WTC11 (cell line): ENCODE data around the gene CENPM. TPM values are rescaled to one million over a fixed set of nuclear protein-coding genes. Genes with fewer than 3 reads are reported as not detected.

ENCODE experiments used
- ATAC-seq: fragments of 200-7000 bp; cut with Tn5 transposase; 2 replicates; pipeline ENCODE4 v1.10.0; 2021; ENCODE audit warnings: mild to moderate bottlenecking, moderate library complexity
- CTCF ChIA-PET: fragments of 300-600 bp; sonication (Branson Sonifier 250); formaldehyde crosslinking; loops from one replicate; lab custom pipeline; 2021; ENCODE audit warnings: antibody characterized with exemption; lab: Charles Lee
- POLR2A ChIA-PET: fragments of 350-600 bp; sonication (Branson Sonifier 250); formaldehyde crosslinking; loops from one replicate; lab custom pipeline; 2021; ENCODE audit warnings: antibody characterized with exemption; lab: Charles Lee
- DNase-seq: peaks from one replicate; pipeline ENCODE4 v3.0.0; 2021; ENCODE audit warnings: low spot score
- H3K27ac Mint-ChIP-seq: 2 replicates; pipeline ENCODE4 v1.8.0; 2021; ENCODE audit warnings: mixed read lengths
- H3K27me3 Mint-ChIP-seq: 2 replicates; pipeline ENCODE4 v1.8.0; 2021; ENCODE audit warnings: low read depth, mild to moderate bottlenecking, moderate library complexity, mixed read lengths
- H3K36me3 Mint-ChIP-seq: 2 replicates; pipeline ENCODE4 v1.8.0; 2021; ENCODE audit warnings: mixed read lengths
- H3K4me1 Mint-ChIP-seq: 2 replicates; pipeline ENCODE4 v1.8.0; 2022; ENCODE audit warnings: mixed read lengths
- H3K4me3 Mint-ChIP-seq: 2 replicates; pipeline ENCODE4 v1.8.0; 2021; ENCODE audit warnings: mild to moderate bottlenecking, moderate library complexity, mixed read lengths
- H3K9me3 Mint-ChIP-seq: 2 replicates; pipeline ENCODE4 v1.8.0; 2021; ENCODE audit warnings: mixed read lengths
- AR ChIP-seq: fragments of 250-450 bp; sonication (Bioruptor Pico); IDR thresholded peaks from 2 replicates; pipeline ENCODE4 v1.9.0; 2021; ENCODE audit warnings: mild to moderate bottlenecking
- CBFB ChIP-seq: sonication (generic); formaldehyde crosslinking; IDR thresholded peaks from 2 replicates; pipeline ENCODE4 v1.8.1; 2022; ENCODE audit warnings: mild to moderate bottlenecking, low read depth, missing genetic modification reagents
- CREB1 ChIP-seq: sonication (generic); formaldehyde crosslinking; IDR thresholded peaks from 2 replicates; pipeline ENCODE4 v1.8.0; 2023; ENCODE audit warnings: mild to moderate bottlenecking, missing genetic modification reagents
- CTCF ChIP-seq: fragments of 200-600 bp; IDR thresholded peaks from 2 replicates; pipeline ENCODE4 v1.8.0; 2022; ENCODE audit warnings: antibody characterized with exemption
- E2F4 ChIP-seq: sonication (generic); formaldehyde crosslinking; IDR thresholded peaks from 2 replicates; pipeline ENCODE4 v1.8.1; 2022; ENCODE audit warnings: low read depth, mild to moderate bottlenecking, moderate library complexity, missing genetic modification reagents, borderline replicate concordance
- ELF4 ChIP-seq: sonication (generic); formaldehyde crosslinking; IDR thresholded peaks from 2 replicates; pipeline ENCODE4 v1.8.1; 2022; ENCODE audit warnings: low read depth, mild to moderate bottlenecking, moderate library complexity, missing genetic modification reagents
- MLX ChIP-seq: sonication (generic); formaldehyde crosslinking; IDR thresholded peaks from 2 replicates; pipeline ENCODE4 v1.8.1; 2023; ENCODE audit warnings: mild to moderate bottlenecking, missing genetic modification reagents, moderate library complexity
- MYBL2 ChIP-seq: sonication (generic); formaldehyde crosslinking; IDR thresholded peaks from 2 replicates; pipeline ENCODE4 v1.8.1; 2023; ENCODE audit warnings: mild to moderate bottlenecking, moderate library complexity, missing genetic modification reagents
- NFYB ChIP-seq: sonication (generic); formaldehyde crosslinking; conservative IDR thresholded peaks from 2 replicates; pipeline ENCODE4 v1.8.0; 2022; ENCODE audit warnings: low read depth, missing genetic modification reagents
- ZBTB21 ChIP-seq: sonication (generic); formaldehyde crosslinking; IDR thresholded peaks from 2 replicates; pipeline ENCODE4 v1.8.1; 2023; ENCODE audit warnings: mild to moderate bottlenecking, missing genetic modification reagents, borderline replicate concordance
- ZMAT4 ChIP-seq: fragments of 250-450 bp; sonication (Bioruptor Pico); IDR thresholded peaks from 2 replicates; pipeline ENCODE4 v1.9.0; 2021; ENCODE audit warnings: mild to moderate bottlenecking
- ZNF138 ChIP-seq: sonication (generic); formaldehyde crosslinking; conservative IDR thresholded peaks from 2 replicates; pipeline ENCODE4 v1.8.1; 2022; ENCODE audit warnings: mild to moderate bottlenecking, moderate library complexity, missing genetic modification reagents
- ZNF281 ChIP-seq: sonication (generic); formaldehyde crosslinking; IDR thresholded peaks from 2 replicates; pipeline ENCODE4 v1.8.0; 2023; ENCODE audit warnings: mild to moderate bottlenecking, missing genetic modification reagents
- ZNF423 ChIP-seq: fragments of 250-450 bp; sonication (Bioruptor Pico); IDR thresholded peaks from 2 replicates; pipeline ENCODE4 v2.1.2; 2022; ENCODE audit warnings: mild to moderate bottlenecking, moderate library complexity
- ZNF425 ChIP-seq: fragments of 250-450 bp; sonication (Bioruptor Pico); conservative IDR thresholded peaks from 2 replicates; pipeline ENCODE4 v1.9.0; 2021; ENCODE audit warnings: mild to moderate bottlenecking
- ZNF512 ChIP-seq: sonication (generic); formaldehyde crosslinking; IDR thresholded peaks from 2 replicates; pipeline ENCODE4 v1.8.1; 2022; ENCODE audit warnings: missing genetic modification reagents, borderline replicate concordance
- total RNA-seq: library from RNA; stranded (reverse); gene quantifications from 3 replicates; pipeline ENCODE4 v1.2.3, GENCODE V29; 2021

Gene CENPM
- total RNA-seq, 1 experiment from 2014 or later = 40.3 TPM

GRCh38 chr22:41911001-41911611 lies 35.8 kb downstream of the CENPM start:
- peaks cover 65% of the 10 kb centered on the region for H3K27me3 Mint-ChIP-seq
- DNase-seq (no peak), ATAC-seq (no peak)
- ChIA-PET POLR2A (interaction anchor here (0.5 kb wide), 1 partner anchor 16 kb away, joined by 4 read pairs; no protein-coding TSS in a partner anchor), CTCF (interaction anchor here (0.5 to 3.0 kb wide), 5 partner anchors 15 to 214 kb away, joined by 3 to 21 read pairs (median 5); partner anchors contain the start of gene TNFRSF13C)
- no peak overlapping the region for H3K27ac Mint-ChIP-seq
- H3K4me3 Mint-ChIP-seq = peak overlapping the region; percentile 42; the same call in 1 of the 2 replicates
- H3K4me1 Mint-ChIP-seq = peaks cover 25% of the 10 kb centered on the region
- TF ChIP-seq ZNF281 (CRISPR knock-in tag) (no peak), ZBTB21 (CRISPR knock-in tag) (no peak), CBFB (CRISPR knock-in tag) (no peak), ZNF138 (CRISPR knock-in tag) (no peak), CREB1 (no peak), ZNF512 (CRISPR knock-in tag) (0 out of 2 replicates have a peak, but pooled peaks have one; percentile 22), CTCF (no peak), AR (CRISPR knock-in tag) (no peak)
- H3K9me3 Mint-ChIP-seq = no peaks in the 10 kb centered on the region
- no peaks in the 10 kb centered on the region for H3K36me3 Mint-ChIP-seq

- no peak overlapping the region for H3K27ac Mint-ChIP-seq
- ChIA-PET CTCF (interaction anchor here (1.0 to 3.8 kb wide), 10 partner anchors 9 to 243 kb away, joined by 3 to 66 read pairs (median 6); partner anchors contain the start of genes SREBF2 and TNFRSF13C), POLR2A (interaction anchor here (1.5 kb wide), 1 partner anchor 110 kb away, joined by 5 read pairs; the partner anchor contains the start of gene CCDC134)
- no peaks in the 10 kb centered on the region for H3K9me3 Mint-ChIP-seq
- DNase-seq = peak; percentile 69
- peaks cover 5% of the 10 kb centered on the region; the same call in 1 of the 2 replicates for H3K36me3 Mint-ChIP-seq
- ATAC-seq = peak; percentile 27
- H3K4me3 Mint-ChIP-seq = no peak overlapping the region
- peaks cover 17% of the 10 kb centered on the region for H3K4me1 Mint-ChIP-seq
- H3K27me3 Mint-ChIP-seq = peaks cover 57% of the 10 kb centered on the region
- TF ChIP-seq NFYB (CRISPR knock-in tag) (no peak; the same call in 1 of the 2 replicates), ELF4 (CRISPR knock-in tag) (0 out of 2 replicates have a peak, but pooled peaks have one; percentile 61), MYBL2 (0 out of 2 replicates have a peak, but pooled peaks have one; percentile 40), E2F4 (CRISPR knock-in tag) (peak; percentile 37; the same call in 1 of the 2 replicates), MLX (CRISPR knock-in tag) (no peak), ZNF425 (CRISPR knock-in tag) (no peak), ZNF423 (CRISPR knock-in tag) (no peak), ZMAT4 (CRISPR knock-in tag) (no peak)
Measured at GRCh38 chr22:41910050-41911000, 36.6 kb downstream of the CENPM start.
